Measurements from ENCODE around the gene NOTCH2.

GRCh38 chr1:119902775-119903442 is 166.6 kb downstream of the NOTCH2 start:
- TF ChIP-seq, protein P1, sequence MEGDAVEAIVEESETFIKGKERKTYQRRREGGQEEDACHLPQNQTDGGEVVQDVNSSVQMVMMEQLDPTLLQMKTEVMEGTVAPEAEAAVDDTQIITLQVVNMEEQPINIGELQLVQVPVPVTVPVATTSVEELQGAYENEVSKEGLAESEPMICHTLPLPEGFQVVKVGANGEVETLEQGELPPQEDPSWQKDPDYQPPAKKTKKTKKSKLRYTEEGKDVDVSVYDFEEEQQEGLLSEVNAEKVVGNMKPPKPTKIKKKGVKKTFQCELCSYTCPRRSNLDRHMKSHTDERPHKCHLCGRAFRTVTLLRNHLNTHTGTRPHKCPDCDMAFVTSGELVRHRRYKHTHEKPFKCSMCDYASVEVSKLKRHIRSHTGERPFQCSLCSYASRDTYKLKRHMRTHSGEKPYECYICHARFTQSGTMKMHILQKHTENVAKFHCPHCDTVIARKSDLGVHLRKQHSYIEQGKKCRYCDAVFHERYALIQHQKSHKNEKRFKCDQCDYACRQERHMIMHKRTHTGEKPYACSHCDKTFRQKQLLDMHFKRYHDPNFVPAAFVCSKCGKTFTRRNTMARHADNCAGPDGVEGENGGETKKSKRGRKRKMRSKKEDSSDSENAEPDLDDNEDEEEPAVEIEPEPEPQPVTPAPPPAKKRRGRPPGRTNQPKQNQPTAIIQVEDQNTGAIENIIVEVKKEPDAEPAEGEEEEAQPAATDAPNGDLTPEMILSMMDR (IDR thresholded peaks at IDR 0.05; ENCODE audit: poor library complexity): no peak
- no peak for TF ChIP-seq EZH2phosphoT487 (IDR thresholded peaks at IDR 0.05; ENCODE audit: low read depth, severe bottlenecking, unreplicated experiment)

All from hepatocyte (in vitro differentiated cells).